WERI-Rb-1 (cell line): Measurements from ENCODE around the gene L3MBTL1.

Experiments used
- DNase-seq: peaks from one replicate; pipeline ENCODE4 v3.0.0-alpha.2; 2020
- H3K27ac ChIP-seq: fragments of 250-450 bp; sonication (Bioruptor Pico); 2 replicates; pipeline ENCODE4 v1.5.1; 2020; ENCODE audit warnings: mild to moderate bottlenecking, moderate library complexity
- H3K27me3 ChIP-seq: fragments of 250-450 bp; sonication (Bioruptor Pico); 2 replicates; pipeline ENCODE4 v1.5.1; 2021; ENCODE audit warnings: mild to moderate bottlenecking, low read depth, moderate library complexity; ENCODE audit not compliant: insufficient read depth, severe bottlenecking
- H3K36me3 ChIP-seq: fragments of 250-450 bp; sonication (Bioruptor Pico); 2 replicates; pipeline ENCODE4 v1.5.1; 2020; ENCODE audit warnings: mild to moderate bottlenecking, moderate library complexity
- H3K4me3 ChIP-seq: 2 replicates; pipeline ENCODE4 v1.5.1; 2011; ENCODE audit warnings: low read depth, mild to moderate bottlenecking, control low read depth, low read length
- H3K9me3 ChIP-seq: fragments of 250-450 bp; sonication (Bioruptor Pico); 2 replicates; pipeline ENCODE4 v1.5.1; 2021; ENCODE audit warnings: mild to moderate bottlenecking, moderate library complexity; ENCODE audit not compliant: severe bottlenecking
- TF ChIP-seq, protein P1 (sequence below): IDR thresholded peaks from 2 replicates; pipeline ENCODE4 v1.5.1; 2011; ENCODE audit warnings: low read depth, mild to moderate bottlenecking, control low read depth, inconsistent platforms, low read length

Gene L3MBTL1

DNA sequence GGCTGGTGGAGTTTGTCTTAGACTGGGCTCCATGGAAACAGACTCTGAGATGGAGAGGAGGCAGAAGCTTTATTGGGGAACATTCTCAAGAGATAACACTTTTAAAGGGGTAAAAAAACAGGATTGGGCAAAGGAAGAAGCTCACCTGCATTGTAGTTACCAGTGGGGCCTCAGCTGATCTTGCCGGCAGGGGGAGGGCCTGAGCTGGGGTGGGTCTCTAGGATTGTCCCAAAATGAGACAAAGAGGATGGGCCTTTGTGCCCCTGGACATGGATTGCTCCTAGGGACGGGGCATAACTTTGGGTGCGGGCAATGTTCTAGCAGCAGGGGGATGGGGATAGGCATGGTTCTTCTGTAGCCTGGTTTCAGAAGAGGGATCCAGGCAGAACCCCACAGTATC, 63.8 kb downstream of the L3MBTL1 start:
- Histone ChIP-seq H3K27ac (no peak overlapping the region), H3K36me3 (no peaks in the 10 kb centered on the region), H3K9me3 (no peaks in the 10 kb centered on the region), H3K27me3 (no peaks in the 10 kb centered on the region), H3K4me3 (no peak overlapping the region)
- DNase-seq: no peak
- TF ChIP-seq, protein P1, sequence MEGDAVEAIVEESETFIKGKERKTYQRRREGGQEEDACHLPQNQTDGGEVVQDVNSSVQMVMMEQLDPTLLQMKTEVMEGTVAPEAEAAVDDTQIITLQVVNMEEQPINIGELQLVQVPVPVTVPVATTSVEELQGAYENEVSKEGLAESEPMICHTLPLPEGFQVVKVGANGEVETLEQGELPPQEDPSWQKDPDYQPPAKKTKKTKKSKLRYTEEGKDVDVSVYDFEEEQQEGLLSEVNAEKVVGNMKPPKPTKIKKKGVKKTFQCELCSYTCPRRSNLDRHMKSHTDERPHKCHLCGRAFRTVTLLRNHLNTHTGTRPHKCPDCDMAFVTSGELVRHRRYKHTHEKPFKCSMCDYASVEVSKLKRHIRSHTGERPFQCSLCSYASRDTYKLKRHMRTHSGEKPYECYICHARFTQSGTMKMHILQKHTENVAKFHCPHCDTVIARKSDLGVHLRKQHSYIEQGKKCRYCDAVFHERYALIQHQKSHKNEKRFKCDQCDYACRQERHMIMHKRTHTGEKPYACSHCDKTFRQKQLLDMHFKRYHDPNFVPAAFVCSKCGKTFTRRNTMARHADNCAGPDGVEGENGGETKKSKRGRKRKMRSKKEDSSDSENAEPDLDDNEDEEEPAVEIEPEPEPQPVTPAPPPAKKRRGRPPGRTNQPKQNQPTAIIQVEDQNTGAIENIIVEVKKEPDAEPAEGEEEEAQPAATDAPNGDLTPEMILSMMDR: no peak

DNA sequence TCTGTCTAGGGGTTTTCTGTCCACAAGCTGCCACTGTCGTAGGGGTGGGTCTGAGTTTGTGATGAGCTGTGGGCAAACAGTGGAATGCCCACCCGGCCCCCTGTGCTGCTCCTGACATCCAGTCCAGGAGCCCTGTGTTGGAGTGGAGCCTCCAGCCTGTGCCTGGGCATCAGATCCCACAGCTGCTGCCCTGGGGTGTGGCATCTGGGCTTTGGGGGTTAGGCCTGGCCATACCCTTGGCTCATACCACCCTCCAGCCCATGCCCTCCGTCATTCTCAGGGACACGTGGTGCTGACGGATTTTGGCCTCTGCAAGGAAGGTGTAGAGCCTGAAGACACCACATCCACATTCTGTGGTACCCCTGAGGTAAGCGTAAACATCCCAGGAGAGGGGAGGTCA, 64.3 kb downstream of the L3MBTL1 start:
- Histone ChIP-seq H3K4me3 (no peak overlapping the region), H3K36me3 (no peaks in the 10 kb centered on the region), H3K27ac (no peak overlapping the region), H3K9me3 (no peaks in the 10 kb centered on the region), H3K27me3 (no peaks in the 10 kb centered on the region)
- DNase-seq: no peak
- TF ChIP-seq, protein P1: no peak

- no peaks in the 10 kb centered on the region for H3K9me3 ChIP-seq
- H3K27me3 ChIP-seq: no peaks in the 10 kb centered on the region
- no peak for DNase-seq
- no peak overlapping the region for H3K4me3 ChIP-seq
- TF ChIP-seq, protein P1: no peak
- no peak overlapping the region for H3K27ac ChIP-seq
- H3K36me3 ChIP-seq: no peaks in the 10 kb centered on the region; the same call in 1 of the 2 replicates
These were observed 65.4 kb downstream of the L3MBTL1 start for GRCh38 chr20:43572891-43573290.

DNA sequence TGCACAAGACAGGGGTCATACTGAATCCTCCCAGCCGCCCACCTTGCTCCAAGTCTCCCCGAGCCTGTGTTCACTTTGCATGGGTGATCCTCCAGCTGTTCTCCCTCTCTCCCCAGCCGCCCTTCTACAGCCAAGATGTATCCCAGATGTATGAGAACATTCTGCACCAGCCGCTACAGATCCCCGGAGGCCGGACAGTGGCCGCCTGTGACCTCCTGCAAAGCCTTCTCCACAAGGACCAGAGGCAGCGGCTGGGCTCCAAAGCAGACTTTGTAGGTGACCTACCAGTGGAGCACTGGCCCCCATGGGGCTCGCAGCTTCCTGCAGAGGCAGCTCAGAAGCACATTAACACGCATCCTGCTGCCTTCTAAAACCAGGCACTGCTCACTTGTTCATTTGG, 68.6 kb downstream of the L3MBTL1 start:
- TF ChIP-seq, protein P1: no peak
- Histone ChIP-seq H3K9me3 (no peaks in the 10 kb centered on the region), H3K27ac (no peak overlapping the region), H3K27me3 (no peaks in the 10 kb centered on the region), H3K36me3 (no peaks in the 10 kb centered on the region; the same call in 1 of the 2 replicates), H3K4me3 (no peak overlapping the region)
- no peak for DNase-seq

DNA sequence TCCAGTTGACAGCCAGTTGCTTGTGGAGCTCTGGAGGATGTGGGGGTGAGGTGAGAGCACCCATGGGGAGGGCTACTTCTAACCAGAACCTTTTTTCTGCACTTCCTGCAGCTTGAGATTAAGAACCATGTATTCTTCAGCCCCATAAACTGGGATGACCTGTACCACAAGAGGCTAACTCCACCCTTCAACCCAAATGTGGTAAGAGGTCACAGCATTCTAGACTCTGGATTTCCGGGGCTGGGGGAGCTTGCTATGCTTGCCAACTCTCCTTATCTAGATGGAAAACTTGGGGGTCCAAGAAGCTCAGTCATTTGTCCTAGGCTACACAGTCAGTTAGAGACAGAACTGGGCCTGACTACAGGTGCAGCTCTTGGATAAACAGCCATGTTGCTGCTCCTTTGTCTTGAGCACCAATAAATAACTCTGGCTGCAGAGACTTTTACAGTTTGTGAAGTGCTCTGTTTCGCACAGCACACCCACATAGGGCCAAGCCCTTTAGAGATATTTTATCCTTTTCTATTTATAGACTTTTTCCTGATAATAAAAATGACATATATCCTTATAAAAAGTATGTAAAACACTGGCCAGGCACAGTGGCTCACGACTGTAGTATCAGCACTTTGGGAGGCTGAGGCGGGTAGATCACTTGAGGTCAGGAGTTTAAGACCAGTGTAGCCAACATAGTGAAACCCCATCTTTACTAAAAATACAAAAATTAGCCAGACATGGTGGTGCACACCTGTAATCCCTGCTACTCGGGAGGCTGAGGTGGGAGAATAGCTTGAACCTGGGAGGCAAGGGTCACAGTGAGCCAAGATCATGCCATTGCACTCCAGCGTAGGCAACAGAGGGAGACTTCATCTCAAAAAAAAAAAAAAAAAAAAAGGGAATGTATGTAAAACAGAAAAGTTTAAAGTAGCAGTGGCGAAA, 72.6 kb downstream of the L3MBTL1 start:
- no peak overlapping the region for H3K27ac ChIP-seq
- H3K36me3 ChIP-seq: no peaks in the 10 kb centered on the region; the same call in 1 of the 2 replicates
- no peak for DNase-seq
- no peaks in the 10 kb centered on the region for H3K9me3 ChIP-seq
- no peak overlapping the region for H3K4me3 ChIP-seq
- H3K27me3 ChIP-seq: no peaks in the 10 kb centered on the region
- TF ChIP-seq, protein P1: no peak
